ENCODE measurements around the gene TSG101.
A peak's percentile ranks its signal among the peaks of the same experiment; 100 is the strongest.

Gene TSG101

GRCh38 chr11:18492888-18493287 is 33.9 kb downstream of the TSG101 start:
- DNase-seq (ENCODE audit: low spot score): no peak

- DNase-seq (ENCODE audit: low spot score): no peak
Measured at GRCh38 chr11:18491924-18492323, 34.8 kb downstream of the TSG101 start.

- no peak for DNase-seq (ENCODE audit: low spot score)
Measured at GRCh38 chr11:18490736-18491485, 35.8 kb downstream of the TSG101 start.

GRCh38 chr11:18490319-18490718 is 36.4 kb downstream of the TSG101 start:
- DNase-seq (ENCODE audit: low spot score): no peak

- no peak for DNase-seq (ENCODE audit: low spot score)
Measured at GRCh38 chr11:18485913-18486528, 40.7 kb downstream of the TSG101 start.

- DNase-seq (ENCODE audit: low spot score): no peak
Measured at GRCh38 chr11:18479063-18479462, 47.7 kb downstream of the TSG101 start.

GRCh38 chr11:18472587-18472986 is 54.2 kb downstream of the TSG101 start:
- no peak for DNase-seq (ENCODE audit: low spot score)

GRCh38 chr11:18471995-18472394 is 54.7 kb downstream of the TSG101 start:
- no peak for DNase-seq (ENCODE audit: low spot score)

GRCh38 chr11:18468961-18469360 is 57.8 kb downstream of the TSG101 start:
- DNase-seq (ENCODE audit: low spot score): no peak

GRCh38 chr11:18468059-18468458 is 58.7 kb downstream of the TSG101 start:
- no peak for DNase-seq (ENCODE audit: low spot score)

GRCh38 chr11:18466402-18466801 is 60.3 kb downstream of the TSG101 start:
- DNase-seq (ENCODE audit: low spot score): no peak

- no peak for DNase-seq (ENCODE audit: low spot score)
Measured at GRCh38 chr11:18463439-18463838, 63.3 kb downstream of the TSG101 start.

GRCh38 chr11:18461909-18462308 is 64.8 kb downstream of the TSG101 start:
- no peak for DNase-seq (ENCODE audit: low spot score)

- DNase-seq (ENCODE audit: low spot score): no peak
Measured at GRCh38 chr11:18459634-18460033, 67.1 kb downstream of the TSG101 start.

- peak; percentile 36 for DNase-seq (ENCODE audit: low spot score)
Measured at GRCh38 chr11:18457450-18457849, 69.3 kb downstream of the TSG101 start.

- no peak for DNase-seq (ENCODE audit: low spot score)
Measured at GRCh38 chr11:18455686-18456372, 70.9 kb downstream of the TSG101 start, which contains the start of gene LDHAL6A. Gene LDHAL6A (plus strand): TSS chr11:18455856. CDS start chr11:18456681, 825 bp downstream.

- no peak for DNase-seq (ENCODE audit: low spot score)
Measured at GRCh38 chr11:18452927-18453326, 73.8 kb downstream of the TSG101 start.

GRCh38 chr11:18449251-18449650 is 77.5 kb downstream of the TSG101 start:
- DNase-seq (ENCODE audit: low spot score): no peak

GRCh38 chr11:18438691-18439090 is 88.1 kb downstream of the TSG101 start:
- no peak for DNase-seq (ENCODE audit: low spot score)
